ENCODE results near the gene LGALS12.

DNA sequence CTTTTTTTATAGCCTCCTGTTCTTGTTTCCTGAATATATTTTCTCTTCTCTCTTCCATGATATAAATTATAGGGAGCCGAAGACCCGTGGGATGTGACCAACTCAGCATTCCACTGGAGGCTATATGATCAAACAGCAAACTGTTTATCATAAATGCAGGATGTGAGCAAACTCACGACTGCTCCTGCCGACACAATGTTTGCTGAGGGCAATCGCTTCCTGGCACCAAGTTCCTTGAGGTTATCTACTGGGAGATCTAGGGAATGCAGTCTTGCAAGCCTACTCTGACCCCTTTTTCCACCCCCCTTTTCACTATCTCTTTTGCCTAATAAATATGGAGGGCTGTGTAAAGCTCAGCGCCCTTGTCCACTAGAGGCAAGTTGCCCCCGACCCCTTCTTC, 17.3 kb downstream of the LGALS12 start:
- TF ChIP-seq, protein P1, sequence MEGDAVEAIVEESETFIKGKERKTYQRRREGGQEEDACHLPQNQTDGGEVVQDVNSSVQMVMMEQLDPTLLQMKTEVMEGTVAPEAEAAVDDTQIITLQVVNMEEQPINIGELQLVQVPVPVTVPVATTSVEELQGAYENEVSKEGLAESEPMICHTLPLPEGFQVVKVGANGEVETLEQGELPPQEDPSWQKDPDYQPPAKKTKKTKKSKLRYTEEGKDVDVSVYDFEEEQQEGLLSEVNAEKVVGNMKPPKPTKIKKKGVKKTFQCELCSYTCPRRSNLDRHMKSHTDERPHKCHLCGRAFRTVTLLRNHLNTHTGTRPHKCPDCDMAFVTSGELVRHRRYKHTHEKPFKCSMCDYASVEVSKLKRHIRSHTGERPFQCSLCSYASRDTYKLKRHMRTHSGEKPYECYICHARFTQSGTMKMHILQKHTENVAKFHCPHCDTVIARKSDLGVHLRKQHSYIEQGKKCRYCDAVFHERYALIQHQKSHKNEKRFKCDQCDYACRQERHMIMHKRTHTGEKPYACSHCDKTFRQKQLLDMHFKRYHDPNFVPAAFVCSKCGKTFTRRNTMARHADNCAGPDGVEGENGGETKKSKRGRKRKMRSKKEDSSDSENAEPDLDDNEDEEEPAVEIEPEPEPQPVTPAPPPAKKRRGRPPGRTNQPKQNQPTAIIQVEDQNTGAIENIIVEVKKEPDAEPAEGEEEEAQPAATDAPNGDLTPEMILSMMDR (conservative IDR thresholded peaks at IDR 0.05; ENCODE audit: low read depth, low read length): no peak
- TF ChIP-seq EZH2 (IDR thresholded peaks at IDR 0.05; ENCODE audit: low read length, unreplicated experiment) (no peak), EZH2phosphoT487 (IDR thresholded peaks at IDR 0.05; ENCODE audit: borderline replicate concordance, low read length) (no peak)
